ENCODE measurements around the gene DBI. TPM values are rescaled to one million over a fixed set of nuclear protein-coding genes. Genes with fewer than 3 reads are reported as not detected.

DBI gene
- total RNA-seq (10 to 100 TPM; 23.6 to 27.4 TPM), total RNA-seq (15.8 to 134 (median 35.4) reads per million in 172 experiments)
- polyA plus RNA-seq (2013, experiment 1 of 2): 149 TPM
- 107 TPM for polyA plus RNA-seq (2013, experiment 2 of 2)

GRCh38 chr2:119366649-119367471, at the start of gene DBI, which contains the start of gene C2orf76:
Gene DBI (plus strand): TSS chr2:119366977. CDS start chr2:119367052, 75 bp downstream.
Gene C2orf76 (minus strand): TSS chr2:119366834. CDS start chr2:119339959, 26,875 bp downstream.
- no peak for TF ChIP-seq CTCF (IDR thresholded peaks at IDR 0.05)
- Mint-ChIP-seq H3K9me3 (no peaks in the 10 kb centered on the region), H3K27me3 (no peaks in the 10 kb centered on the region), H3K4me3 (peak within 1 kb of the TSS; percentile 91), H3K36me3 (ENCODE audit: low read depth) (peaks cover 56% of the 10 kb centered on the region), H3K4me1 (ENCODE audit: low read depth) (peaks cover 59% of the 10 kb centered on the region), H3K27ac (peak within 1 kb of the TSS; percentile 89)
- DNase-seq (peak; percentile 82 to 97 (median 88)), ATAC-seq (ENCODE audit: poor library complexity) (peak; percentile 93)
- Histone ChIP-seq H3K4me1 (ENCODE audit: insufficient read depth, low read length) (peaks cover 41% of the 10 kb centered on the region), H3K27me3 (ENCODE audit: control insufficient read depth in 1 of 2, insufficient read depth in 2 of 2, low read length in 2 of 2) (no peaks in the 10 kb centered on the region), H3K36me3 (ENCODE audit: insufficient read depth, low read length) (peaks cover 34% of the 10 kb centered on the region), H3K4me3 (ENCODE audit: low read length) (peak within 1 kb of the TSS; percentile 94), H3K27ac (ENCODE audit: low read depth in 1 of 2, low read length in 2 of 2) (peak within 1 kb of the TSS; percentile 59 to 76), H3K9me3 (ENCODE audit: control insufficient read depth in 1 of 2, insufficient read depth in 1 of 2, low read length in 2 of 2) (peaks cover 0 to 2% of the 10 kb centered on the region in 2 experiments)
- POLR2A ChIA-PET: interaction anchor here (0.8 to 1.2 kb wide), 6 partner anchors 8 to 1552 kb away, joined by 3 to 7 read pairs (median 4); partner anchors contain the start of genes DDX18 and TMEM177
- CTCF ChIA-PET: no interaction called here
- intact Hi-C loops (cut with DNase I, micrococcal nuclease): loop anchor here in 1 of 2 experiments (5.0 to 10.0 kb wide), 10 partner anchors 310 to 1555 kb away; partner anchors contain the start of genes CCDC93, DDX18, INSIG2 and RALB

GRCh38 chr2:119317554-119317953, 49.2 kb upstream of the DBI start:
- Histone ChIP-seq H3K4me1 (ENCODE audit: insufficient read depth, low read length) (no peaks in the 10 kb centered on the region), H3K4me3 (ENCODE audit: low read length) (no peak overlapping the region), H3K27me3 (ENCODE audit: control insufficient read depth in 1 of 2, insufficient read depth in 2 of 2, low read length in 2 of 2) (no peaks in the 10 kb centered on the region), H3K36me3 (ENCODE audit: insufficient read depth, low read length) (no peaks in the 10 kb centered on the region), H3K27ac (ENCODE audit: low read depth in 1 of 2, low read length in 2 of 2) (no peak overlapping the region), H3K9me3 (ENCODE audit: control insufficient read depth in 1 of 2, insufficient read depth in 1 of 2, low read length in 2 of 2) (no peaks in the 10 kb centered on the region)
- H3K9me3 Mint-ChIP-seq: no peaks in the 10 kb centered on the region
- ChIA-PET POLR2A (no interaction called here), CTCF (no interaction called here)
- no peaks in the 10 kb centered on the region for H3K4me1 Mint-ChIP-seq (ENCODE audit: low read depth)
- TF ChIP-seq CTCF (IDR thresholded peaks at IDR 0.05): no peak
- H3K27ac Mint-ChIP-seq: no peak overlapping the region
- ATAC-seq (ENCODE audit: poor library complexity) (no peak), DNase-seq (no peak)
- H3K36me3 Mint-ChIP-seq (ENCODE audit: low read depth): no peaks in the 10 kb centered on the region
- no peak overlapping the region for H3K4me3 Mint-ChIP-seq
- no peaks in the 10 kb centered on the region for H3K27me3 Mint-ChIP-seq
- intact Hi-C loops (cut with DNase I, micrococcal nuclease): no loop called here

GRCh38 chr2:119319593-119319992, 47.2 kb upstream of the DBI start:
- Histone ChIP-seq H3K36me3 (ENCODE audit: insufficient read depth, low read length) (no peaks in the 10 kb centered on the region), H3K27me3 (ENCODE audit: control insufficient read depth in 1 of 2, insufficient read depth in 2 of 2, low read length in 2 of 2) (no peaks in the 10 kb centered on the region), H3K4me1 (ENCODE audit: insufficient read depth, low read length) (no peaks in the 10 kb centered on the region), H3K9me3 (ENCODE audit: control insufficient read depth in 1 of 2, insufficient read depth in 1 of 2, low read length in 2 of 2) (no peaks in the 10 kb centered on the region), H3K4me3 (ENCODE audit: low read length) (no peak overlapping the region), H3K27ac (ENCODE audit: low read depth in 1 of 2, low read length in 2 of 2) (no peak overlapping the region)
- no peaks in the 10 kb centered on the region for H3K27me3 Mint-ChIP-seq
- no peak for TF ChIP-seq CTCF (IDR thresholded peaks at IDR 0.05)
- H3K36me3 Mint-ChIP-seq (ENCODE audit: low read depth): no peaks in the 10 kb centered on the region
- no peak overlapping the region for H3K27ac Mint-ChIP-seq
- H3K4me3 Mint-ChIP-seq: no peak overlapping the region
- no peak for ATAC-seq (ENCODE audit: poor library complexity)
- ChIA-PET CTCF (no interaction called here), POLR2A (no interaction called here)
- no peaks in the 10 kb centered on the region for H3K4me1 Mint-ChIP-seq (ENCODE audit: low read depth)
- DNase-seq: no peak
- intact Hi-C loops (cut with DNase I, micrococcal nuclease): no loop called here
- H3K9me3 Mint-ChIP-seq: no peaks in the 10 kb centered on the region
